ENCODE data around the gene AHSG. TPM values are rescaled to one million over a fixed set of nuclear protein-coding genes. Genes with fewer than 3 reads are reported as not detected.

Gene AHSG
- polyA plus RNA-seq, 12 donors: 0.13 to 70.1 (median 0.57) TPM; not detected in 2

Other genes with a start within 250 kb of the AHSG start
- gene CRYGS, start 68.7 kb upstream of the AHSG start, polyA plus RNA-seq (ENCODE audit: insufficient read length in 12 of 12): 1 to 10 TPM in 10 of 12 donors, not detected in 2; 1.6 to 7.0 (median 3.2) TPM
- gene TBCCD1, start 45.7 kb upstream of the AHSG start, polyA plus RNA-seq (ENCODE audit: insufficient read length in 12 of 12): 10 to 100 TPM in 11 of 12 donors, not detected in 1; 10.4 to 16.5 (median 13.0) TPM
- 10 to 100 TPM in 11 of 12 donors, not detected in 1; 31.9 to 50.3 (median 44.9) TPM for gene DNAJB11, start 42.3 kb upstream of the AHSG start, polyA plus RNA-seq (ENCODE audit: insufficient read length in 12 of 12)
- gene FETUB, start 27.3 kb downstream of the AHSG start, polyA plus RNA-seq (ENCODE audit: insufficient read length in 12 of 12): under 1 TPM in 7 of 12 donors, not detected in 5; 0.11 to 0.69 (median 0.36) TPM
- gene HRG, start 53.0 kb downstream of the AHSG start, polyA plus RNA-seq (ENCODE audit: insufficient read length in 12 of 12): 1 to 10 TPM in 1 of 12 donors, under 1 TPM in 5, not detected in 6; 0.04 to 2.7 (median 0.19) TPM
- 1 to 10 TPM in 1 of 12 donors, under 1 TPM in 6, not detected in 5; 0.07 to 4.0 (median 0.33) TPM for gene KNG1, start 104.3 kb downstream of the AHSG start, polyA plus RNA-seq (ENCODE audit: insufficient read length in 12 of 12)
- gene EIF4A2, start 170.5 kb downstream of the AHSG start, polyA plus RNA-seq (ENCODE audit: insufficient read length in 12 of 12): 100 to 1,000 TPM in 11 of 12 donors, not detected in 1; 447 to 655 (median 578) TPM
- gene RFC4, start 193.4 kb downstream of the AHSG start, polyA plus RNA-seq (ENCODE audit: insufficient read length in 12 of 12): 10 to 100 TPM in 11 of 12 donors, not detected in 1; 16.7 to 46.8 (median 27.5) TPM
- gene ADIPOQ, start 229.7 kb downstream of the AHSG start, polyA plus RNA-seq (ENCODE audit: insufficient read length in 12 of 12): under 1 TPM in 5 of 12 donors, not detected in 7; 0.03 to 0.12 (median 0.07) TPM

Measured in muscle of arm (tissue), 12 donors.